Adrenal gland (tissue), 5 donors: Measurements from ENCODE around the gene CEP295NL.

Experiments used
- POLR2A ChIP-seq, 2 donors: fragments of 450-650 bp; IDR thresholded peaks; one replicate each; pipeline ENCODE4 v1.6.1; 2017; ENCODE audit warnings: antibody characterized with exemption in 2 of 2, mild to moderate bottlenecking in 2 of 2, moderate library complexity in 1 of 2
- TF ChIP-seq, protein P1 (sequence below), 6 experiments: fragments of 450-650 bp in 4 of 6; fragments of 200-600 bp in 2 of 6; sonication (generic) in 1 of 6; IDR thresholded peaks; 1 replicate in 5 of 6; 2 replicates in 1 of 6; pipeline versions ENCODE4 v1.5.1 to v1.8.0; 2016 to 2021; ENCODE audit warnings: antibody characterized with exemption in 6 of 6, mild to moderate bottlenecking in 2 of 6, moderate library complexity in 1 of 6
- donor health status: DM: no; HTN: no; CAD: no.

- TF ChIP-seq, protein P1, sequence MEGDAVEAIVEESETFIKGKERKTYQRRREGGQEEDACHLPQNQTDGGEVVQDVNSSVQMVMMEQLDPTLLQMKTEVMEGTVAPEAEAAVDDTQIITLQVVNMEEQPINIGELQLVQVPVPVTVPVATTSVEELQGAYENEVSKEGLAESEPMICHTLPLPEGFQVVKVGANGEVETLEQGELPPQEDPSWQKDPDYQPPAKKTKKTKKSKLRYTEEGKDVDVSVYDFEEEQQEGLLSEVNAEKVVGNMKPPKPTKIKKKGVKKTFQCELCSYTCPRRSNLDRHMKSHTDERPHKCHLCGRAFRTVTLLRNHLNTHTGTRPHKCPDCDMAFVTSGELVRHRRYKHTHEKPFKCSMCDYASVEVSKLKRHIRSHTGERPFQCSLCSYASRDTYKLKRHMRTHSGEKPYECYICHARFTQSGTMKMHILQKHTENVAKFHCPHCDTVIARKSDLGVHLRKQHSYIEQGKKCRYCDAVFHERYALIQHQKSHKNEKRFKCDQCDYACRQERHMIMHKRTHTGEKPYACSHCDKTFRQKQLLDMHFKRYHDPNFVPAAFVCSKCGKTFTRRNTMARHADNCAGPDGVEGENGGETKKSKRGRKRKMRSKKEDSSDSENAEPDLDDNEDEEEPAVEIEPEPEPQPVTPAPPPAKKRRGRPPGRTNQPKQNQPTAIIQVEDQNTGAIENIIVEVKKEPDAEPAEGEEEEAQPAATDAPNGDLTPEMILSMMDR (IDR thresholded peaks at IDR 0.05): no peak
- no peak for TF ChIP-seq POLR2A (IDR thresholded peaks at IDR 0.05)
These were observed 38.9 kb downstream of the CEP295NL start for GRCh38 chr17:78864117-78864516.
